H9 (cell line): ENCODE measurements around the gene LRRK1. TPM values are rescaled to one million over a fixed set of nuclear protein-coding genes. Genes with fewer than 3 reads are reported as not detected.

Source experiments
- DNase-seq: peaks from one replicate; pipeline ENCODE4 v3.0.0-alpha.2; 2017
- H2AFZ ChIP-seq: one replicate; pipeline ENCODE4 v1.6.1; 2013; ENCODE audit warnings: mild to moderate bottlenecking, low read length, control low read depth, moderate library complexity
- H2AK5ac ChIP-seq: 2 replicates; pipeline ENCODE4 v1.6.1; 2013; ENCODE audit warnings: low read length, control low read depth, mixed read lengths; ENCODE audit not compliant: insufficient read length
- H2BK120ac ChIP-seq: one replicate; pipeline ENCODE4 v1.6.1; 2013; ENCODE audit warnings: low read depth, mild to moderate bottlenecking, low read length, control low read depth, inconsistent platforms; ENCODE audit not compliant: poor library complexity, severe bottlenecking
- H2BK12ac ChIP-seq: 2 replicates; pipeline ENCODE4 v1.6.1; 2013; ENCODE audit warnings: low read length, control low read depth, mixed read lengths, low read depth; ENCODE audit not compliant: insufficient read length
- H2BK15ac ChIP-seq: 2 replicates; pipeline ENCODE4 v1.6.1; 2013; ENCODE audit warnings: low read depth, low read length, control low read depth
- H2BK20ac ChIP-seq: one replicate; pipeline ENCODE4 v1.6.1; 2013; ENCODE audit warnings: low read depth, mild to moderate bottlenecking, low read length, control low read depth, inconsistent platforms; ENCODE audit not compliant: poor library complexity, severe bottlenecking
- H2BK5ac ChIP-seq: 2 replicates; pipeline ENCODE4 v1.6.1; 2013; ENCODE audit warnings: low read length, control low read depth, mixed read lengths; ENCODE audit not compliant: insufficient read length
- H3K14ac ChIP-seq: 2 replicates; pipeline ENCODE4 v1.6.1; 2013; ENCODE audit warnings: low read length, control low read depth; ENCODE audit not compliant: insufficient read depth
- H3K18ac ChIP-seq: 2 replicates; pipeline ENCODE4 v1.6.1; 2013; ENCODE audit warnings: low read depth, mild to moderate bottlenecking, mixed read lengths, low read length, control low read depth; ENCODE audit not compliant: insufficient read length
- H3K23ac ChIP-seq: 2 replicates; pipeline ENCODE4 v1.6.1; 2013; ENCODE audit warnings: low read length, control low read depth, mixed read lengths, low read depth; ENCODE audit not compliant: insufficient read length
- H3K23me2 ChIP-seq: 2 replicates; pipeline ENCODE4 v1.6.1; 2013; ENCODE audit warnings: low read depth, mild to moderate bottlenecking, mixed read lengths, low read length, control low read depth; ENCODE audit not compliant: insufficient read length, poor library complexity, severe bottlenecking
- H3K27ac ChIP-seq: 2 replicates; pipeline ENCODE4 v1.5.1; 2013; ENCODE audit warnings: low read length, control low read depth, mixed read lengths, low read depth; ENCODE audit not compliant: insufficient read length
- H3K27me3 ChIP-seq: 2 replicates; pipeline ENCODE4 v1.6.1; 2013; ENCODE audit warnings: low read length, control low read depth, inconsistent platforms; ENCODE audit not compliant: insufficient read depth
- H3K4ac ChIP-seq: 2 replicates; pipeline ENCODE4 v1.6.1; 2013; ENCODE audit warnings: low read depth, mild to moderate bottlenecking, control low read depth, inconsistent platforms, low read length, moderate library complexity
- H3K4me1 ChIP-seq: 2 replicates; pipeline ENCODE4 v1.6.1; 2013; ENCODE audit warnings: low read length, control low read depth, inconsistent platforms; ENCODE audit not compliant: insufficient read depth
- H3K4me2 ChIP-seq: 2 replicates; pipeline ENCODE4 v1.6.1; 2013; ENCODE audit warnings: low read length, control low read depth, mixed read lengths; ENCODE audit not compliant: insufficient read length, insufficient read depth
- H3K56ac ChIP-seq: 2 replicates; pipeline ENCODE4 v1.6.1; 2013; ENCODE audit warnings: low read depth, mild to moderate bottlenecking, mixed read lengths, low read length, control low read depth; ENCODE audit not compliant: insufficient read length
- H3K79me1 ChIP-seq: 2 replicates; pipeline ENCODE4 v1.6.1; 2013; ENCODE audit warnings: low read depth, mild to moderate bottlenecking, moderate library complexity, low read length, control low read depth, inconsistent platforms; ENCODE audit not compliant: insufficient read depth, poor library complexity, severe bottlenecking
- H3K79me2 ChIP-seq: 2 replicates; pipeline ENCODE4 v1.6.1; 2013; ENCODE audit warnings: low read length, control low read depth, inconsistent platforms; ENCODE audit not compliant: insufficient read depth
- H3K9ac ChIP-seq: 2 replicates; pipeline ENCODE4 v1.6.1; 2013; ENCODE audit warnings: low read length, control low read depth, mixed read lengths; ENCODE audit not compliant: insufficient read length; ENCODE audit errors: extremely low read depth
- H3K9me3 ChIP-seq: one replicate; pipeline ENCODE4 v1.6.1; 2013; ENCODE audit warnings: low read depth, low read length, inconsistent platforms; ENCODE audit not compliant: control insufficient read depth
- H3T11ph ChIP-seq: one replicate; pipeline ENCODE4 v1.6.1; 2013; ENCODE audit warnings: mild to moderate bottlenecking, low read length, control low read depth, inconsistent platforms
- H4K20me1 ChIP-seq: one replicate; pipeline ENCODE4 v1.6.1; 2013; ENCODE audit not compliant: control insufficient read depth, insufficient read length, insufficient read depth
- H4K5ac ChIP-seq: 2 replicates; pipeline ENCODE4 v1.6.1; 2013; ENCODE audit warnings: low read depth, mild to moderate bottlenecking, mixed read lengths, low read length, control low read depth; ENCODE audit not compliant: insufficient read length
- H4K8ac ChIP-seq: replicated peaks from 2 replicates; pipeline ENCODE4 v1.6.1; 2013; ENCODE audit warnings: low read length, control low read depth, mixed read lengths, low read depth; ENCODE audit not compliant: insufficient read length
- H4K91ac ChIP-seq: 2 replicates; pipeline ENCODE4 v1.6.1; 2013; ENCODE audit warnings: low read depth, mild to moderate bottlenecking, moderate library complexity, mixed read lengths, low read length, control low read depth; ENCODE audit not compliant: insufficient read length
- H3K27ac Mint-ChIP-seq, 3 experiments: 2 replicates in 2 of 3; 3 replicates in 1 of 3; pipeline ENCODE4 v1.8.0; 2020 to 2021; ENCODE audit warnings: mixed read lengths in 3 of 3, mild to moderate bottlenecking in 1 of 3, moderate library complexity in 1 of 3
- H3K27me3 Mint-ChIP-seq: 2 replicates; pipeline ENCODE4 v1.8.0; 2021; ENCODE audit warnings: low read depth, mild to moderate bottlenecking, moderate library complexity, mixed read lengths
- H3K36me3 Mint-ChIP-seq, 3 experiments: 2 replicates in 2 of 3; 3 replicates in 1 of 3; pipeline ENCODE4 v1.8.0; 2020 to 2021; ENCODE audit warnings: low read depth in 3 of 3, mixed read lengths in 3 of 3; ENCODE audit not compliant: insufficient read depth in 1 of 3
- H3K4me1 Mint-ChIP-seq, 2 experiments: 2 replicates each; pipeline ENCODE4 v1.8.0; 2020; ENCODE audit warnings: mixed read lengths in 2 of 2
- H3K4me3 Mint-ChIP-seq, 2 experiments: 2 replicates in 1 of 2; 3 replicates in 1 of 2; pipeline ENCODE4 v1.8.0; 2020 to 2021; ENCODE audit warnings: mild to moderate bottlenecking in 2 of 2, mixed read lengths in 2 of 2, moderate library complexity in 1 of 2
- H3K9me3 Mint-ChIP-seq, 2 experiments: 2 replicates in 1 of 2; 3 replicates in 1 of 2; pipeline ENCODE4 v1.8.0; 2020; ENCODE audit warnings: mild to moderate bottlenecking in 2 of 2, mixed read lengths in 2 of 2, moderate library complexity in 1 of 2
- WGBS: extraction: QIAGEN DNeasy Blood & Tissue Kit; methylation state at CpG from one replicate; pipeline ENCODE4 v1.1.7; 2013; ENCODE audit warnings: missing lambda C conversion rate, low lambda C conversion rate, mixed read lengths; ENCODE audit not compliant: insufficient read length; ENCODE audit errors: extremely low coverage; 5-methylcytosine and 5-hydroxymethylcytosine counted together
- total RNA-seq: library from RNA; stranded (reverse); gene quantifications from 2 replicates; pipeline ENCODE4 v1.2.1, GENCODE V29; 2021
- TF ChIP-seq, protein P1 (sequence below): fragments of 200-600 bp; sonication (generic); conservative IDR thresholded peaks from 3 replicates; pipeline ENCODE4 v1.8.0; 2021; ENCODE audit warnings: antibody characterized with exemption, mild to moderate bottlenecking

Gene LRRK1
- total RNA-seq, 1 experiment from 2014 or later, result 4.0 TPM

GRCh38 chr15:101059381-101060341 lies 140.5 kb downstream of the LRRK1 start:
- peaks cover 36 to 53% of the 10 kb centered on the region in 2 experiments for H3K4me1 Mint-ChIP-seq
- no peaks in the 10 kb centered on the region for H3K27me3 ChIP-seq
- H2BK15ac ChIP-seq, result no peak overlapping the region
- H4K8ac ChIP-seq, result no peak overlapping the region
- no peak overlapping the region for H2BK20ac ChIP-seq
- H3K56ac ChIP-seq, result no peak overlapping the region
- H2AK5ac ChIP-seq, result no peak overlapping the region
- peaks cover 6% of the 10 kb centered on the region; the same call in 1 of the 2 replicates for H3K4me1 ChIP-seq
- H2BK120ac ChIP-seq, result no peak overlapping the region
- no peak overlapping the region for H3K14ac ChIP-seq
- H4K5ac ChIP-seq, result no peak overlapping the region
- no peak overlapping the region for H3K4ac ChIP-seq
- peaks cover 14 to 19% of the 10 kb centered on the region in 2 experiments for H3K9me3 Mint-ChIP-seq
- no peaks in the 10 kb centered on the region for H3K23me2 ChIP-seq
- peaks cover 14 to 18% (median 15%) of the 10 kb centered on the region in 3 experiments for H3K36me3 Mint-ChIP-seq
- H2BK12ac ChIP-seq, result no peak overlapping the region
- H3K18ac ChIP-seq, result no peak overlapping the region
- no peak overlapping the region for H4K91ac ChIP-seq
- H2BK5ac ChIP-seq, result no peak overlapping the region
- H3K23ac ChIP-seq, result no peak overlapping the region
- WGBS, result no CpG with 5 or more reads among the region's 16 CpGs
- H3K9me3 ChIP-seq, result no peaks in the 10 kb centered on the region
- no peak overlapping the region; a peak in 1 of 5 replicates for H3K4me3 Mint-ChIP-seq
- H3K9ac ChIP-seq, result no peak overlapping the region
- H4K20me1 ChIP-seq, result no peaks in the 10 kb centered on the region
- H2AFZ ChIP-seq, result no peak overlapping the region
- H3K79me2 ChIP-seq, result no peaks in the 10 kb centered on the region
- no peak overlapping the region for H3K4me2 ChIP-seq
- H3K27ac Mint-ChIP-seq, result peak overlapping the region in 1 of 3 experiments; percentile 20; a peak in 1 of 7 replicates
- peak; percentile 25 for DNase-seq
- TF ChIP-seq, protein P1, sequence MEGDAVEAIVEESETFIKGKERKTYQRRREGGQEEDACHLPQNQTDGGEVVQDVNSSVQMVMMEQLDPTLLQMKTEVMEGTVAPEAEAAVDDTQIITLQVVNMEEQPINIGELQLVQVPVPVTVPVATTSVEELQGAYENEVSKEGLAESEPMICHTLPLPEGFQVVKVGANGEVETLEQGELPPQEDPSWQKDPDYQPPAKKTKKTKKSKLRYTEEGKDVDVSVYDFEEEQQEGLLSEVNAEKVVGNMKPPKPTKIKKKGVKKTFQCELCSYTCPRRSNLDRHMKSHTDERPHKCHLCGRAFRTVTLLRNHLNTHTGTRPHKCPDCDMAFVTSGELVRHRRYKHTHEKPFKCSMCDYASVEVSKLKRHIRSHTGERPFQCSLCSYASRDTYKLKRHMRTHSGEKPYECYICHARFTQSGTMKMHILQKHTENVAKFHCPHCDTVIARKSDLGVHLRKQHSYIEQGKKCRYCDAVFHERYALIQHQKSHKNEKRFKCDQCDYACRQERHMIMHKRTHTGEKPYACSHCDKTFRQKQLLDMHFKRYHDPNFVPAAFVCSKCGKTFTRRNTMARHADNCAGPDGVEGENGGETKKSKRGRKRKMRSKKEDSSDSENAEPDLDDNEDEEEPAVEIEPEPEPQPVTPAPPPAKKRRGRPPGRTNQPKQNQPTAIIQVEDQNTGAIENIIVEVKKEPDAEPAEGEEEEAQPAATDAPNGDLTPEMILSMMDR, result no peak
- H3K79me1 ChIP-seq, result no peaks in the 10 kb centered on the region
- no peak overlapping the region for H3K27ac ChIP-seq
- H3K27me3 Mint-ChIP-seq, result peaks cover 15% of the 10 kb centered on the region
- H3T11ph ChIP-seq, result no peak overlapping the region
